HEK293 (cell line): Measurements from ENCODE around the gene ZNF275.

Experiments used
- GFI1B ChIP-seq: fragments of 450-650 bp; formaldehyde crosslinking; IDR thresholded peaks from 2 replicates; pipeline ENCODE4 v1.5.1; 2016; ENCODE audit warnings: missing biosample characterization, missing genetic modification characterization
- GLI2 ChIP-seq: fragments of 450-650 bp; formaldehyde crosslinking; IDR thresholded peaks from 2 replicates; pipeline ENCODE4; 2017; ENCODE audit warnings: missing biosample characterization, missing genetic modification characterization, low read depth, borderline replicate concordance
- GLIS1 ChIP-seq: fragments of 450-650 bp; formaldehyde crosslinking; IDR thresholded peaks from 2 replicates; pipeline ENCODE4 v1.5.1; 2016; ENCODE audit warnings: missing biosample characterization, missing genetic modification characterization
- GLIS2 ChIP-seq: fragments of 450-650 bp; formaldehyde crosslinking; IDR thresholded peaks from 2 replicates; pipeline ENCODE4 v1.5.1; 2016; ENCODE audit warnings: missing biosample characterization, missing genetic modification characterization
- KLF16 ChIP-seq: fragments of 450-650 bp; formaldehyde crosslinking; IDR thresholded peaks from 2 replicates; pipeline ENCODE4 v1.5.1; 2017; ENCODE audit warnings: missing biosample characterization, missing genetic modification characterization
- KLF9 ChIP-seq: fragments of 450-650 bp; formaldehyde crosslinking; IDR thresholded peaks from 2 replicates; pipeline ENCODE4 v1.5.1; 2016; ENCODE audit warnings: missing biosample characterization, missing genetic modification characterization, low read depth
- ZBTB10 ChIP-seq: fragments of 450-650 bp; formaldehyde crosslinking; IDR thresholded peaks from 2 replicates; pipeline ENCODE4 v1.5.1; 2016; ENCODE audit warnings: missing biosample characterization, missing genetic modification characterization
- ZBTB17 ChIP-seq: fragments of 450-650 bp; formaldehyde crosslinking; IDR thresholded peaks from 2 replicates; pipeline ENCODE4 v1.5.1; 2016; ENCODE audit warnings: missing biosample characterization, missing genetic modification characterization
- ZBTB7A ChIP-seq: fragments of 450-650 bp; formaldehyde crosslinking; IDR thresholded peaks from 2 replicates; pipeline ENCODE4 v1.5.1; 2016; ENCODE audit warnings: low read depth, missing biosample characterization, missing genetic modification characterization
- ZNF112 ChIP-seq: fragments of 450-650 bp; formaldehyde crosslinking; IDR thresholded peaks from 2 replicates; pipeline ENCODE4 v1.5.0; 2017; ENCODE audit warnings: missing biosample characterization, missing genetic modification characterization
- ZNF114 ChIP-seq: fragments of 450-650 bp; formaldehyde crosslinking; IDR thresholded peaks from 2 replicates; pipeline ENCODE4 v1.5.0; 2017; ENCODE audit warnings: missing biosample characterization, missing genetic modification characterization
- ZNF138 ChIP-seq: fragments of 450-650 bp; formaldehyde crosslinking; IDR thresholded peaks from 2 replicates; pipeline ENCODE4 v1.5.1; 2016; ENCODE audit warnings: missing biosample characterization, missing genetic modification characterization, borderline replicate concordance
- ZNF19 ChIP-seq: fragments of 450-650 bp; formaldehyde crosslinking; IDR thresholded peaks from 2 replicates; pipeline ENCODE4; 2016; ENCODE audit warnings: missing biosample characterization, missing genetic modification characterization, low read depth
- ZNF248 ChIP-seq: fragments of 450-650 bp; formaldehyde crosslinking; IDR thresholded peaks from 2 replicates; pipeline ENCODE4 v1.5.1; 2017; ENCODE audit warnings: missing biosample characterization, missing genetic modification characterization
- ZNF274 ChIP-seq, 2 experiments: fragments of 200-500 bp in 1 of 2; fragments of 450-650 bp in 1 of 2; sonication (Bioruptor generic) in 1 of 2; formaldehyde crosslinking in 1 of 2; IDR thresholded peaks; 2 replicates each; pipeline versions ENCODE4 v1.5.1 to v1.6.1; 2014 to 2016; ENCODE audit warnings: borderline replicate concordance in 1 of 2, inconsistent platforms in 1 of 2, low read length in 1 of 2, missing biosample characterization in 1 of 2, missing genetic modification characterization in 1 of 2
- ZNF324 ChIP-seq: fragments of 450-650 bp; formaldehyde crosslinking; IDR thresholded peaks from 2 replicates; pipeline ENCODE4 v1.5.1; 2016; ENCODE audit warnings: missing biosample characterization, missing genetic modification characterization
- ZNF350 ChIP-seq: fragments of 450-650 bp; formaldehyde crosslinking; IDR thresholded peaks from 2 replicates; pipeline ENCODE4 v1.5.0; 2017; ENCODE audit warnings: missing biosample characterization, mild to moderate bottlenecking, missing genetic modification characterization
- ZNF416 ChIP-seq: fragments of 450-650 bp; formaldehyde crosslinking; IDR thresholded peaks from 2 replicates; pipeline ENCODE4 v1.5.1; 2016; ENCODE audit warnings: missing biosample characterization, missing genetic modification characterization
- ZNF433 ChIP-seq: fragments of 450-650 bp; formaldehyde crosslinking; IDR thresholded peaks from 2 replicates; pipeline ENCODE4 v1.5.1; 2016; ENCODE audit warnings: missing biosample characterization, missing genetic modification characterization, low read depth
- ZNF473 ChIP-seq: fragments of 450-650 bp; formaldehyde crosslinking; IDR thresholded peaks from 2 replicates; pipeline ENCODE4 v1.5.1; 2017; ENCODE audit warnings: missing biosample characterization, missing genetic modification characterization
- ZNF529 ChIP-seq: fragments of 450-650 bp; formaldehyde crosslinking; IDR thresholded peaks from 2 replicates; pipeline ENCODE4 v1.5.1; 2017; ENCODE audit warnings: missing genetic modification characterization, missing biosample characterization; ENCODE audit not compliant: insufficient replicate concordance
- ZNF558 ChIP-seq: fragments of 450-650 bp; formaldehyde crosslinking; IDR thresholded peaks from 2 replicates; pipeline ENCODE4 v1.5.1; 2016; ENCODE audit warnings: missing biosample characterization, missing genetic modification characterization
- ZNF561 ChIP-seq: fragments of 450-650 bp; IDR thresholded peaks from 2 replicates; pipeline ENCODE4 v1.5.1; 2018; ENCODE audit warnings: missing biosample characterization, missing genetic modification characterization, borderline replicate concordance
- ZNF626 ChIP-seq: fragments of 450-650 bp; sonication (Bioruptor Pico); formaldehyde crosslinking; IDR thresholded peaks from 2 replicates; pipeline ENCODE4 v1.5.1; 2018; ENCODE audit warnings: missing biosample characterization, missing genetic modification characterization, inconsistent platforms
- ZNF658 ChIP-seq: fragments of 450-650 bp; formaldehyde crosslinking; IDR thresholded peaks from 2 replicates; pipeline ENCODE4; 2016; ENCODE audit warnings: missing biosample characterization, missing genetic modification characterization
- ZNF670 ChIP-seq: fragments of 450-650 bp; formaldehyde crosslinking; IDR thresholded peaks from 2 replicates; pipeline ENCODE4 v1.5.1; 2016; ENCODE audit warnings: missing biosample characterization, missing genetic modification characterization, low read depth
- ZNF701 ChIP-seq: fragments of 450-650 bp; formaldehyde crosslinking; IDR thresholded peaks from 2 replicates; pipeline ENCODE4 v1.5.1; 2016; ENCODE audit warnings: missing biosample characterization, missing genetic modification characterization
- ZNF707 ChIP-seq: fragments of 450-650 bp; formaldehyde crosslinking; IDR thresholded peaks from 2 replicates; pipeline ENCODE4 v1.5.1; 2016; ENCODE audit warnings: missing biosample characterization, missing genetic modification characterization
- ZNF747 ChIP-seq: fragments of 450-650 bp; formaldehyde crosslinking; IDR thresholded peaks from 2 replicates; pipeline ENCODE4 v1.5.1; 2016; ENCODE audit warnings: missing biosample characterization, missing genetic modification characterization
- ZNF785 ChIP-seq: fragments of 450-650 bp; formaldehyde crosslinking; IDR thresholded peaks from 2 replicates; pipeline ENCODE4 v1.5.1; 2016; ENCODE audit warnings: missing biosample characterization, missing genetic modification characterization
- ZNF837 ChIP-seq: fragments of 450-650 bp; formaldehyde crosslinking; IDR thresholded peaks from 2 replicates; pipeline ENCODE4 v1.5.1; 2016; ENCODE audit warnings: missing biosample characterization, missing genetic modification characterization
- ZNF843 ChIP-seq: fragments of 450-650 bp; formaldehyde crosslinking; IDR thresholded peaks from 2 replicates; pipeline ENCODE4 v1.5.1; 2016; ENCODE audit warnings: missing biosample characterization, missing genetic modification characterization
- TF ChIP-seq, protein P1 (sequence below): fragments of 450-650 bp; formaldehyde crosslinking; IDR thresholded peaks from 2 replicates; pipeline ENCODE4 v1.5.1; 2016; ENCODE audit warnings: missing biosample characterization, missing genetic modification characterization, borderline replicate concordance
- TF ChIP-seq, protein P2 (sequence below): fragments of 450-650 bp; formaldehyde crosslinking; IDR thresholded peaks from 2 replicates; pipeline ENCODE4 v1.5.1; 2016; ENCODE audit warnings: missing biosample characterization, missing genetic modification characterization

Gene ZNF275

GRCh38 chrX:153382563-153383482 lies 48.9 kb downstream of the ZNF275 start (continued):
- 0 out of 2 replicates have a peak, but pooled peaks have one; percentile 15 for TF ChIP-seq ZNF837 (tag by site-specific recombination)
- TF ChIP-seq ZNF112: 0 out of 2 replicates have a peak, but pooled peaks have one; percentile 29
- 0 out of 2 replicates have a peak, but pooled peaks have one; percentile 5 for TF ChIP-seq ZNF701 (tag by site-specific recombination)
- no peak for TF ChIP-seq ZNF626 (tag by site-specific recombination)
- TF ChIP-seq GFI1B (tag by site-specific recombination): no peak
- 0 out of 2 replicates have a peak, but pooled peaks have one; percentile 16 for TF ChIP-seq ZNF843 (tag by site-specific recombination)
- TF ChIP-seq ZNF416 (tag by site-specific recombination): no peak
- TF ChIP-seq ZNF350 (tag by site-specific recombination): no peak
- TF ChIP-seq ZNF558 (tag by site-specific recombination): no peak
- TF ChIP-seq, protein P1, sequence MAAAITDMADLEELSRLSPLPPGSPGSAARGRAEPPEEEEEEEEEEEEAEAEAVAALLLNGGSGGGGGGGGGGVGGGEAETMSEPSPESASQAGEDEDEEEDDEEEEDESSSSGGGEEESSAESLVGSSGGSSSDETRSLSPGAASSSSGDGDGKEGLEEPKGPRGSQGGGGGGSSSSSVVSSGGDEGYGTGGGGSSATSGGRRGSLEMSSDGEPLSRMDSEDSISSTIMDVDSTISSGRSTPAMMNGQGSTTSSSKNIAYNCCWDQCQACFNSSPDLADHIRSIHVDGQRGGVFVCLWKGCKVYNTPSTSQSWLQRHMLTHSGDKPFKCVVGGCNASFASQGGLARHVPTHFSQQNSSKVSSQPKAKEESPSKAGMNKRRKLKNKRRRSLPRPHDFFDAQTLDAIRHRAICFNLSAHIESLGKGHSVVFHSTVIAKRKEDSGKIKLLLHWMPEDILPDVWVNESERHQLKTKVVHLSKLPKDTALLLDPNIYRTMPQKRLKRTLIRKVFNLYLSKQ (tag by site-specific recombination): 0 out of 2 replicates have a peak, but pooled peaks have one; percentile 33
- no peak for TF ChIP-seq ZNF747 (tag by site-specific recombination)
- 0 out of 2 replicates have a peak, but pooled peaks have one; percentile 22 for TF ChIP-seq ZBTB10 (tag by site-specific recombination)
- TF ChIP-seq ZNF114 (tag by site-specific recombination): 0 out of 2 replicates have a peak, but pooled peaks have one; percentile 23
- TF ChIP-seq ZNF138 (tag by site-specific recombination): no peak
- peak; percentile 50; the same call in 1 of the 2 replicates for TF ChIP-seq ZNF670 (tag by site-specific recombination)
- TF ChIP-seq ZNF19 (tag by site-specific recombination): no peak
- no peak for TF ChIP-seq ZBTB17
- TF ChIP-seq ZNF274 (IDR thresholded peaks at IDR 0.05; ENCODE audit: low read length): no peak
- TF ChIP-seq ZNF274 (tag by site-specific recombination; IDR thresholded peaks at IDR 0.05; ENCODE audit: borderline replicate concordance): peak; percentile 32; the same call in 1 of the 2 replicates
- TF ChIP-seq ZNF785 (tag by site-specific recombination): 0 out of 2 replicates have a peak, but pooled peaks have one; percentile 2
- TF ChIP-seq ZNF473 (tag by site-specific recombination): no peak
- TF ChIP-seq ZNF658 (tag by site-specific recombination): peak; percentile 23; the same call in 1 of the 2 replicates
- TF ChIP-seq GLIS1 (tag by site-specific recombination): no peak
- TF ChIP-seq KLF16 (tag by site-specific recombination): no peak
- TF ChIP-seq ZNF707: peak; percentile 61; the same call in 1 of the 2 replicates
- TF ChIP-seq, protein P2, sequence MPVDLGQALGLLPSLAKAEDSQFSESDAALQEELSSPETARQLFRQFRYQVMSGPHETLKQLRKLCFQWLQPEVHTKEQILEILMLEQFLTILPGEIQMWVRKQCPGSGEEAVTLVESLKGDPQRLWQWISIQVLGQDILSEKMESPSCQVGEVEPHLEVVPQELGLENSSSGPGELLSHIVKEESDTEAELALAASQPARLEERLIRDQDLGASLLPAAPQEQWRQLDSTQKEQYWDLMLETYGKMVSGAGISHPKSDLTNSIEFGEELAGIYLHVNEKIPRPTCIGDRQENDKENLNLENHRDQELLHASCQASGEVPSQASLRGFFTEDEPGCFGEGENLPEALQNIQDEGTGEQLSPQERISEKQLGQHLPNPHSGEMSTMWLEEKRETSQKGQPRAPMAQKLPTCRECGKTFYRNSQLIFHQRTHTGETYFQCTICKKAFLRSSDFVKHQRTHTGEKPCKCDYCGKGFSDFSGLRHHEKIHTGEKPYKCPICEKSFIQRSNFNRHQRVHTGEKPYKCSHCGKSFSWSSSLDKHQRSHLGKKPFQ: no peak
- TF ChIP-seq GLIS2 (tag by site-specific recombination): 0 out of 2 replicates have a peak, but pooled peaks have one; percentile 1
- no peak for TF ChIP-seq ZNF433
- no peak for TF ChIP-seq GLI2 (tag by site-specific recombination)
- no peak for TF ChIP-seq KLF9 (tag by site-specific recombination)
- TF ChIP-seq ZBTB7A (tag by site-specific recombination): peak; percentile 80; the same call in 1 of the 2 replicates
- TF ChIP-seq ZNF561 (tag by site-specific recombination): no peak
- no peak for TF ChIP-seq ZNF529
- TF ChIP-seq ZNF324 (tag by site-specific recombination): no peak
- 0 out of 2 replicates have a peak, but pooled peaks have one; percentile 34 for TF ChIP-seq ZNF248 (tag by site-specific recombination)
